Activated T-helper 2 cell treated with anti-CD3 and anti-CD28 coated beads, Interferon-gamma antibody, Interleukin-2, Interleukin-4, amounts not matched to agents 10 μg/mL and 5 μg/mL and 100 μg/mL, durations not matched to agents 14 hours and 24 hours and 36 hours (primary cell): Measurements from ENCODE around the gene HERC5. TPM values are rescaled to one million over a fixed set of nuclear protein-coding genes. Genes with fewer than 3 reads are reported as not detected.
"Not testable (repeated sequence)": the region's sequence is repeated elsewhere in the genome, so short reads cannot be mapped to it uniquely, and the experiment has no call there.

Experiments
- DNase-seq: peaks from one replicate; pipeline ENCODE4 v3.0.0; 2021; ENCODE audit warnings: low spot score
- H3K27ac Mint-ChIP-seq: one replicate; pipeline ENCODE4 v1.8.0; 2021; ENCODE audit warnings: mixed read lengths
- H3K27me3 Mint-ChIP-seq: one replicate; pipeline ENCODE4 v1.8.0; 2021; ENCODE audit warnings: low read depth, mixed read lengths
- H3K36me3 Mint-ChIP-seq: one replicate; pipeline ENCODE4 v1.8.0; 2021; ENCODE audit warnings: low read depth, mixed read lengths
- H3K4me1 Mint-ChIP-seq: one replicate; pipeline ENCODE4 v1.8.0; 2021; ENCODE audit warnings: low read depth, mixed read lengths
- H3K4me3 Mint-ChIP-seq: one replicate; pipeline ENCODE4 v1.8.0; 2021; ENCODE audit warnings: low read depth, mild to moderate bottlenecking, moderate library complexity, mixed read lengths
- H3K9me3 Mint-ChIP-seq: one replicate; pipeline ENCODE4 v1.8.0; 2021; ENCODE audit warnings: mixed read lengths
- intact Hi-C: fragments of 100-400 bp; cut with micrococcal nuclease; formaldehyde crosslinking; loops from one replicate; pipeline ENCODE4 v1.15.1; 2023
- total RNA-seq: library from RNA; stranded (reverse); gene quantifications from 2 replicates; pipeline ENCODE4 v1.2.3, GENCODE V29; 2022

Gene HERC5
- total RNA-seq, 1 donor from 2014 or later: 8.4 TPM

GRCh38 chr4:88437873-88438272, 19.0 kb upstream of the HERC5 start:
- DNase-seq, H3K4me1 Mint-ChIP-seq, intact Hi-C loops, H3K27me3 Mint-ChIP-seq, H3K27ac Mint-ChIP-seq, H3K4me3 Mint-ChIP-seq: not testable (repeated sequence)
- peaks cover 57% of the 10 kb centered on the region for H3K36me3 Mint-ChIP-seq
- peaks cover 10% of the 10 kb centered on the region for H3K9me3 Mint-ChIP-seq

GRCh38 chr4:88439161-88439760, 17.7 kb upstream of the HERC5 start:
- no peak overlapping the region for H3K4me3 Mint-ChIP-seq
- H3K4me1 Mint-ChIP-seq: peaks cover 2% of the 10 kb centered on the region
- peaks cover 7% of the 10 kb centered on the region for H3K9me3 Mint-ChIP-seq
- peaks cover 57% of the 10 kb centered on the region for H3K36me3 Mint-ChIP-seq
- DNase-seq: no peak
- no peak overlapping the region for H3K27ac Mint-ChIP-seq
- no peaks in the 10 kb centered on the region for H3K27me3 Mint-ChIP-seq
- intact Hi-C loops: no loop called here

GRCh38 chr4:88440146-88440545, 16.8 kb upstream of the HERC5 start:
- peaks cover 55% of the 10 kb centered on the region for H3K36me3 Mint-ChIP-seq
- H3K4me1 Mint-ChIP-seq: peaks cover 2% of the 10 kb centered on the region
- no peak for DNase-seq
- no peak overlapping the region for H3K27ac Mint-ChIP-seq
- H3K27me3 Mint-ChIP-seq: no peaks in the 10 kb centered on the region
- intact Hi-C loops: no loop called here
- no peak overlapping the region for H3K4me3 Mint-ChIP-seq
- H3K9me3 Mint-ChIP-seq: peaks cover 6% of the 10 kb centered on the region

- no peak overlapping the region for H3K27ac Mint-ChIP-seq
- H3K27me3 Mint-ChIP-seq: no peaks in the 10 kb centered on the region
- H3K9me3 Mint-ChIP-seq: peaks cover 6% of the 10 kb centered on the region
- intact Hi-C loops: no loop called here
- no peak overlapping the region for H3K4me3 Mint-ChIP-seq
- H3K36me3 Mint-ChIP-seq: peaks cover 51% of the 10 kb centered on the region
- peaks cover 2% of the 10 kb centered on the region for H3K4me1 Mint-ChIP-seq
- DNase-seq: no peak
Observed at GRCh38 chr4:88441696-88442095, 15.2 kb upstream of the HERC5 start.

GRCh38 chr4:88442689-88443191, 14.2 kb upstream of the HERC5 start:
- DNase-seq: no peak
- Mint-ChIP-seq H3K27me3 (no peaks in the 10 kb centered on the region), H3K4me3 (no peak overlapping the region), H3K9me3 (peaks cover 6% of the 10 kb centered on the region), H3K36me3 (peaks cover 57% of the 10 kb centered on the region), H3K27ac (no peak overlapping the region), H3K4me1 (peaks cover 2% of the 10 kb centered on the region)
- intact Hi-C loops: no loop called here

- Mint-ChIP-seq H3K9me3 (peaks cover 6% of the 10 kb centered on the region), H3K4me3 (no peak overlapping the region), H3K36me3 (peaks cover 57% of the 10 kb centered on the region), H3K4me1 (peaks cover 2% of the 10 kb centered on the region), H3K27me3 (no peaks in the 10 kb centered on the region), H3K27ac (no peak overlapping the region)
- intact Hi-C loops: no loop called here
- no peak for DNase-seq
Observed at GRCh38 chr4:88443486-88443885, 13.4 kb upstream of the HERC5 start.

GRCh38 chr4:88445252-88445651, 11.7 kb upstream of the HERC5 start:
- intact Hi-C loops: no loop called here
- no peaks in the 10 kb centered on the region for H3K27me3 Mint-ChIP-seq
- H3K4me3 Mint-ChIP-seq: no peak overlapping the region
- H3K27ac Mint-ChIP-seq: no peak overlapping the region
- no peak for DNase-seq
- peaks cover 46% of the 10 kb centered on the region for H3K36me3 Mint-ChIP-seq
- peaks cover 6% of the 10 kb centered on the region for H3K9me3 Mint-ChIP-seq
- no peaks in the 10 kb centered on the region for H3K4me1 Mint-ChIP-seq

- intact Hi-C loops: no loop called here
- Mint-ChIP-seq H3K4me3 (no peak overlapping the region), H3K27ac (no peak overlapping the region), H3K9me3 (peaks cover 6% of the 10 kb centered on the region), H3K36me3 (peaks cover 44% of the 10 kb centered on the region), H3K27me3 (no peaks in the 10 kb centered on the region), H3K4me1 (no peaks in the 10 kb centered on the region)
- DNase-seq: no peak
Observed at GRCh38 chr4:88446124-88446523, 10.8 kb upstream of the HERC5 start.

GRCh38 chr4:88447371-88448095, 9.4 kb upstream of the HERC5 start:
- peaks cover 35% of the 10 kb centered on the region for H3K36me3 Mint-ChIP-seq
- DNase-seq: no peak
- intact Hi-C loops: no loop called here
- H3K4me3 Mint-ChIP-seq: no peak overlapping the region
- peaks cover 1% of the 10 kb centered on the region for H3K4me1 Mint-ChIP-seq
- no peak overlapping the region for H3K27ac Mint-ChIP-seq
- H3K9me3 Mint-ChIP-seq: peaks cover 6% of the 10 kb centered on the region
- no peaks in the 10 kb centered on the region for H3K27me3 Mint-ChIP-seq

- intact Hi-C loops, H3K4me1 Mint-ChIP-seq, DNase-seq, H3K27me3 Mint-ChIP-seq, H3K4me3 Mint-ChIP-seq, H3K27ac Mint-ChIP-seq, H3K9me3 Mint-ChIP-seq: not testable (repeated sequence)
- peaks cover 28% of the 10 kb centered on the region for H3K36me3 Mint-ChIP-seq
Observed at GRCh38 chr4:88448211-88448765, 8.6 kb upstream of the HERC5 start.

- H3K27ac Mint-ChIP-seq: no peak overlapping the region
Observed at GRCh38 chr4:88448889-88449288, 8.0 kb upstream of the HERC5 start.

GRCh38 chr4:88449290-88449689, 7.6 kb upstream of the HERC5 start:
- Mint-ChIP-seq H3K9me3 (peaks cover 4% of the 10 kb centered on the region), H3K4me3 (no peak overlapping the region), H3K27me3 (no peaks in the 10 kb centered on the region), H3K36me3 (peaks cover 24% of the 10 kb centered on the region), H3K4me1 (peaks cover 3% of the 10 kb centered on the region), H3K27ac (no peak overlapping the region)
- intact Hi-C loops: no loop called here
- DNase-seq: no peak

More at GRCh38 chr4:88448889-88449288, 8.0 kb upstream of the HERC5 start:
- Mint-ChIP-seq H3K4me1 (peaks cover 3% of the 10 kb centered on the region), H3K4me3 (no peak overlapping the region), H3K27me3 (no peaks in the 10 kb centered on the region), H3K36me3 (peaks cover 28% of the 10 kb centered on the region), H3K9me3 (peaks cover 4% of the 10 kb centered on the region)
- intact Hi-C loops: no loop called here
- no peak for DNase-seq

- DNase-seq: no peak
- Mint-ChIP-seq H3K4me1 (peaks cover 10% of the 10 kb centered on the region), H3K27ac (peak overlapping the region; percentile 1), H3K36me3 (peaks cover 14% of the 10 kb centered on the region), H3K27me3 (no peaks in the 10 kb centered on the region), H3K9me3 (peaks cover 4% of the 10 kb centered on the region), H3K4me3 (no peak overlapping the region)
- intact Hi-C loops: no loop called here
Observed at GRCh38 chr4:88451205-88451604, 5.7 kb upstream of the HERC5 start.
